A549 (cell line): ENCODE results near the gene ENTR1. TPM values are rescaled to one million over a fixed set of nuclear protein-coding genes. Genes with fewer than 3 reads are reported as not detected.

Source experiments
- ATAC-seq, 2 experiments: fragments of 200-7000 bp in 1 of 2; fragments of >200 bp in 1 of 2; cut with Nextera tagmentation in 1 of 2; cut with Tn5 transposase in 1 of 2; 3 replicates each; pipeline versions ENCODE4 v1.8.0 to v1.9.1; 2018 to 2020; ENCODE audit warnings: mild to moderate bottlenecking in 1 of 2, moderate library complexity in 1 of 2
- CTCF ChIA-PET: fragments of 300-600 bp; sonication (Branson Sonifier 250); formaldehyde crosslinking; extraction: SDS; loops from one replicate; lab custom pipeline; 2021; ENCODE audit warnings: antibody characterized with exemption, inconsistent platforms; lab: Yijun Ruan, JAX
- POLR2A ChIA-PET: fragments of 350-600 bp; formaldehyde crosslinking; extraction: SDS; loops from one replicate; lab custom pipeline; 2021; ENCODE audit warnings: antibody characterized with exemption, inconsistent platforms; lab: Yijun Ruan, JAX
- DNase-seq, 2 experiments: peaks; one replicate each; pipeline versions ENCODE4 v3.0.0 to v3.0.0-alpha.2; 2011 to 2016; ENCODE audit warnings: low read depth in 1 of 2, low spot score in 1 of 2
- FAIRE-seq: peaks from 2 replicates; lab custom pipeline; 2011; peaks lifted over from hg19 to GRCh38; lab: Jason Lieb, UNC
- H3K27ac ChIP-seq, 2 experiments: fragments of >200 bp; sonication (Bioruptor Twin); formaldehyde crosslinking; 3 replicates each; pipeline ENCODE4 v1.5.1; 2016 to 2017
- H3K4me1 ChIP-seq: fragments of >200 bp; sonication (Bioruptor Twin); formaldehyde crosslinking; 3 replicates; pipeline ENCODE4 v1.6.1; 2016
- H3K4me2 ChIP-seq: fragments of >200 bp; sonication (Bioruptor Twin); formaldehyde crosslinking; 3 replicates; pipeline ENCODE4 v1.6.1; 2016
- H3K4me3 ChIP-seq: fragments of >200 bp; sonication (Bioruptor Twin); formaldehyde crosslinking; 3 replicates; pipeline ENCODE4 v1.5.1; 2016
- H3K9me3 ChIP-seq: fragments of >200 bp; sonication (Bioruptor Twin); formaldehyde crosslinking; 3 replicates; pipeline ENCODE4 v1.6.1; 2016
- CEBPB ChIP-seq, 2 experiments: fragments of >200 bp in 1 of 2; sonication (Bioruptor Twin) in 1 of 2; formaldehyde crosslinking in 1 of 2; IDR thresholded peaks; 2 replicates each; pipeline ENCODE4 v1.6.1; 2012 to 2016
- EHMT2 ChIP-seq: fragments of 200-600 bp; sonication (generic); IDR thresholded peaks from 2 replicates; pipeline ENCODE4 v1.6.1; 2016; ENCODE audit warnings: antibody characterized with exemption, low read depth, mild to moderate bottlenecking, moderate library complexity
- EP300 ChIP-seq, 2 experiments: fragments of >200 bp; sonication (Bioruptor Twin); formaldehyde crosslinking; IDR thresholded peaks; 2 replicates in 1 of 2; 3 replicates in 1 of 2; pipeline ENCODE4 v1.6.1; 2016 to 2017
- FOXS1 ChIP-seq: fragments of 250-450 bp; sonication (Bioruptor Pico); IDR thresholded peaks from 2 replicates; pipeline ENCODE4 v1.5.0; 2020; ENCODE audit warnings: mild to moderate bottlenecking, moderate library complexity
- HES2 ChIP-seq: fragments of >200 bp; sonication (Bioruptor Twin); formaldehyde crosslinking; IDR thresholded peaks from 2 replicates; pipeline ENCODE4 v1.6.1; 2016
- HEYL ChIP-seq: fragments of 250-450 bp; sonication (Bioruptor Pico); IDR thresholded peaks from 2 replicates; pipeline ENCODE4 v1.8.0; 2021; ENCODE audit warnings: mild to moderate bottlenecking, moderate library complexity
- HOXA7 ChIP-seq: fragments of 250-450 bp; sonication (Bioruptor Pico); IDR thresholded peaks from 2 replicates; pipeline ENCODE4 v1.5.0; 2020; ENCODE audit warnings: mild to moderate bottlenecking, moderate library complexity
- JUN ChIP-seq, 2 experiments: fragments of >200 bp; sonication (Bioruptor Twin); formaldehyde crosslinking; IDR thresholded peaks; 2 replicates in 1 of 2; 3 replicates in 1 of 2; pipeline ENCODE4 v1.6.1; 2016 to 2017
- KDM1A ChIP-seq: fragments of 200-600 bp; sonication (generic); IDR thresholded peaks from 2 replicates; pipeline ENCODE4 v1.6.1; 2016; ENCODE audit warnings: low read depth, mild to moderate bottlenecking
- KDM5A ChIP-seq: fragments of 200-600 bp; sonication (generic); IDR thresholded peaks from 2 replicates; pipeline ENCODE4 v1.6.1; 2016; ENCODE audit warnings: antibody characterized with exemption, mild to moderate bottlenecking
- MAZ ChIP-seq: fragments of 150-350 bp; IDR thresholded peaks from 2 replicates; pipeline ENCODE4 v1.6.1; 2014; ENCODE audit warnings: antibody characterized with exemption, low read depth, low read length, borderline replicate concordance
- NPAS2 ChIP-seq: fragments of 250-450 bp; sonication (Bioruptor Pico); IDR thresholded peaks from 2 replicates; pipeline ENCODE4 v1.8.0; 2022; ENCODE audit warnings: mild to moderate bottlenecking, moderate library complexity, borderline replicate concordance
- PBX3 ChIP-seq: IDR thresholded peaks from 2 replicates; pipeline ENCODE4 v1.6.1; 2012
- POLR2AphosphoS2 ChIP-seq: conservative IDR thresholded peaks from 2 replicates; pipeline ENCODE4 v1.6.1; 2012; ENCODE audit warnings: low read length, improper control_type of control experiment, inconsistent platforms
- RAD21 ChIP-seq, 2 experiments: fragments of >200 bp in 1 of 2; sonication (Bioruptor Twin) in 1 of 2; formaldehyde crosslinking in 1 of 2; IDR thresholded peaks in 1 of 2; conservative IDR thresholded peaks in 1 of 2; 2 replicates in 1 of 2; 3 replicates in 1 of 2; pipeline ENCODE4 v1.6.1; 2012 to 2018; ENCODE audit warnings: inconsistent platforms in 1 of 2
- RNF2 ChIP-seq: fragments of 200-600 bp; sonication (generic); IDR thresholded peaks from 2 replicates; pipeline ENCODE4 v1.6.1; 2016; ENCODE audit warnings: low read depth, mild to moderate bottlenecking, antibody characterized with exemption, moderate library complexity, borderline replicate concordance
- SMC3 ChIP-seq: fragments of >200 bp; sonication (Bioruptor Twin); formaldehyde crosslinking; IDR thresholded peaks from 3 replicates; pipeline ENCODE4 v1.6.1; 2018; ENCODE audit warnings: inconsistent platforms
- TP53 ChIP-seq: fragments of 250-450 bp; sonication (Bioruptor Pico); IDR thresholded peaks from 2 replicates; pipeline ENCODE4 v1.5.0; 2021; ENCODE audit warnings: mild to moderate bottlenecking, moderate library complexity
- ZC3H11A ChIP-seq: fragments of 450-650 bp; IDR thresholded peaks from 2 replicates; pipeline ENCODE4 v1.6.1; 2014; ENCODE audit warnings: antibody characterized with exemption, mild to moderate bottlenecking
- ZFP36 ChIP-seq: fragments of 450-650 bp; IDR thresholded peaks from 2 replicates; pipeline ENCODE4 v1.6.1; 2014; ENCODE audit warnings: borderline replicate concordance; ENCODE audit not compliant: partially characterized antibody
- WGBS: methylation state at CpG from one replicate; pipeline ENCODE4 v1.1.6; 2017; ENCODE audit errors: missing lambda C conversion rate; 5-methylcytosine and 5-hydroxymethylcytosine counted together
- polyA plus RNA-seq, 4 experiments: library from polyadenylated mRNA; depleted of rRNA in 3 of 4; stranded (reverse); fragments of >200 nt; fragmentation: RNase III in 1 of 4; extraction: RNeasy Plus Mini Kit Qiagen cat#74134 plus additional on column Dnase treatment in 1 of 4; gene quantifications; 2 replicates in 3 of 4; 3 replicates in 1 of 4; pipeline ENCODE4 v1.2.3, GENCODE V29; 2011 to 2017

The ENTR1 gene
- polyA plus RNA-seq, 2 of the 4 experiments (the other 2 are of a cell fraction): 63.8 to 75.8 TPM

- Histone ChIP-seq H3K4me2 (no peak overlapping the region), H3K4me3 (no peak overlapping the region), H3K27ac (no peak overlapping the region), H3K4me1 (peaks cover 4% of the 10 kb centered on the region; the same call in 2 of the 3 replicates), H3K9me3 (no peaks in the 10 kb centered on the region)
- ChIA-PET POLR2A (no interaction called here), CTCF (interaction anchor here (1.0 to 8.9 kb wide), 10 partner anchors 8 to 426 kb away, joined by 3 to 100 read pairs (median 3); partner anchors contain the start of genes DNLZ, ENTR1, PMPCA and SNAPC4)
- ATAC-seq (no peak), FAIRE-seq (no peak), DNase-seq (no peak)
- whole genome bisulfite sequencing: 88% methylated on average over 15 of the region's 17 CpGs
- TF ChIP-seq KDM1A (no peak), JUN (IDR thresholded peaks at IDR 0.05) (0 out of 5 replicates have a peak, but pooled peaks of 1 of the 2 experiments have one; percentile 4)
These were observed 16.9 kb downstream of the ENTR1 start for GRCh38 chr9:136393531-136393930.

DNA sequence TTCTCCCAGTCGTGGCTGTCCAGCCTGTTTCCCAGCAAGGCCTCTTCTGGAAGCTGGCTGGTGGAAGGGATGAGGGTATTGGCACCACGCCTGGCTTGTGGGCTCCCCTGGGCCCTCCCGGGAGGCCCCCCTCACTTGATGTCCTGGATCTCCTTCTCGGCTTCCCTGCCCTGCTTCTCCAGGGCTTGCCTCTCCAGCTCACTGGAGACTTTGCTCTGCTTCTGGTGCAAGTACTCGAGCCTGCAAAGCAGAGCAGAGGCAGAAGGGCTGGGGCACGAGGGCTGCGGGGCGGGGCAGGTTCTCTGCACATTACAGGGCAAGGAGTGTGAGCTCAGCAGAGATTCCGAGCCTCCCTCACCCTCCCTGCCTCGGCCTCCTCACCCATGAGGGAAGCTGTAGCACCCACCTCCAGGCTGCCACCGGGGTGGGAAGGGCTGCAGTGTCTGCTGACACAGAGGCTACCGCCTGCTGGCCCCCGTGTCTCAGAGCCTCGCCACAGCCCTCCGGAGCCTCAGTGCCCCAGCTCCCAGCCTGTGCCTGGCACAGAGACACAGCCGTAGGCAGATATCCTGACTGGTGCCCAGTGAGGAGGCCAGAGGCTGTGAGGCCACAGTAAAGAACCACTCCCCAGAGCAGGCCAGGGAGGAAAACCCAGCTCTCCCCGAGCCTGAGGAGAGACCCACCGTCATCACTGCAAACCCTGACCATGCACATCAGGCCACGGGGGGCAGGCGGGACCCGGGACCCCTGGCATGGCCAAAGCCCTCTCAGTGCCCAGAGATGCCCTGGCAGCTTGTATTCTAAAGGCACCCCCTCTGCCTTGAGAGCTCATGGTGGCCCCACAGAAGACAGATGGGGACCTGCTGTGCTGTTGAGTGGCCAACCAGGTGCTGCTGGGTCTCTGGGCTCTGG lies 17.6 kb downstream of the ENTR1 start:
- H3K4me3 ChIP-seq: no peak overlapping the region
- FAIRE-seq (no peak), DNase-seq (no peak), ATAC-seq (peak in 1 of 2 experiments; percentile 28; a peak in 3 of 6 replicates)
- no peak overlapping the region for H3K4me2 ChIP-seq
- H3K9me3 ChIP-seq: no peaks in the 10 kb centered on the region
- H3K4me1 ChIP-seq: no peaks in the 10 kb centered on the region
- WGBS: 90% methylated on average over 20 of the region's 21 CpGs
- POLR2A ChIA-PET: interaction anchor here (0.8 to 1.5 kb wide), 2 partner anchors 8 to 30 kb away, joined by 3 to 5 read pairs; no protein-coding TSS in a partner anchor
- H3K27ac ChIP-seq: no peak overlapping the region
- CTCF ChIA-PET: interaction anchor here (0.9 to 4.5 kb wide), 15 partner anchors 8 to 426 kb away, joined by 3 to 29 read pairs (median 3); partner anchors contain the start of genes DNLZ, ENTR1, PMPCA and SNAPC4
- TF ChIP-seq HEYL (CRISPR knock-in tag) (no peak), RAD21 (conservative IDR thresholded peaks at IDR 0.05 in 1 of 2, IDR thresholded peaks at IDR 0.05 in 1 of 2) (no peak), CEBPB (IDR thresholded peaks at IDR 0.05) (no peak), HOXA7 (CRISPR knock-in tag) (no peak), ZC3H11A (no peak), FOXS1 (CRISPR knock-in tag) (no peak), POLR2AphosphoS2 (no peak), NPAS2 (CRISPR knock-in tag) (no peak), JUN (IDR thresholded peaks at IDR 0.05) (no peak), SMC3 (no peak), KDM5A (no peak), PBX3 (no peak), MAZ (no peak), HES2 (no peak)
- TF ChIP-seq, all 56 proteins: peak for 0

GRCh38 chr9:136391737-136392537 lies 18.5 kb downstream of the ENTR1 start:
- no peaks in the 10 kb centered on the region for H3K4me1 ChIP-seq
- POLR2A ChIA-PET: interaction anchor here (0.8 to 1.5 kb wide), 2 partner anchors 9 to 29 kb away, joined by 3 to 5 read pairs; no protein-coding TSS in a partner anchor
- no peak for TF ChIP-seq EHMT2
- no peak for TF ChIP-seq TP53 (CRISPR knock-in tag)
- TF ChIP-seq ZFP36: no peak
- TF ChIP-seq RNF2: no peak
- TF ChIP-seq EP300 (IDR thresholded peaks at IDR 0.05): no peak
- TF ChIP-seq, all 56 proteins: peak for 0
- Histone ChIP-seq H3K27ac (no peak overlapping the region), H3K4me3 (no peak overlapping the region), H3K4me2 (no peak overlapping the region), H3K9me3 (no peaks in the 10 kb centered on the region)
- CTCF ChIA-PET: interaction anchor here (0.7 to 4.5 kb wide), 13 partner anchors 9 to 253 kb away, joined by 3 to 29 read pairs (median 4); partner anchors contain the start of genes DNLZ and SNAPC4
- peak in 1 of 2 experiments; percentile 25; a peak in 2 of 6 replicates for ATAC-seq
- FAIRE-seq: no peak
- no peak for DNase-seq
- WGBS: 94% methylated on average over 27 of the region's 28 CpGs
